ENCODE results near the gene LPP.

Gene LPP

DNA sequence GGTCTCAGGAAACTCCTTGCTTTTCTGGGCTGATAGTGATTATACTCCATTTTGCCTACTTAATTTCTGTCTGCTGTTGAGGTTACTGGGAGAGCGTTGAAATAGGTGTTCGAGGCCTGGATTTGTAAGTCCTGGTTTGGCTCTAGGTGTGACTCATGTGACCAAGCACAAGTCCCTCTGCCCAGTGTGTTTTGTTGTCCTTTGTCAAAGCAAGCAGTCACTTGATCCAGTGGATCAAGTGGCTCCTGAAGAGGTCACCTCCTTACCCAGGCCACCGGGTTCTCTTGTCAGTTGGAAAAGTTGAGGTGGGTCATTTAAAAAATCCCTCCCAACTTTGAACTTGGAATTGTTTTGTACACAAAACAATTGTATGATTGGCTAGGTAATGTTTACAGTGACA, 70.0 kb downstream of the LPP start:
- DNase-seq = no peak

DNA sequence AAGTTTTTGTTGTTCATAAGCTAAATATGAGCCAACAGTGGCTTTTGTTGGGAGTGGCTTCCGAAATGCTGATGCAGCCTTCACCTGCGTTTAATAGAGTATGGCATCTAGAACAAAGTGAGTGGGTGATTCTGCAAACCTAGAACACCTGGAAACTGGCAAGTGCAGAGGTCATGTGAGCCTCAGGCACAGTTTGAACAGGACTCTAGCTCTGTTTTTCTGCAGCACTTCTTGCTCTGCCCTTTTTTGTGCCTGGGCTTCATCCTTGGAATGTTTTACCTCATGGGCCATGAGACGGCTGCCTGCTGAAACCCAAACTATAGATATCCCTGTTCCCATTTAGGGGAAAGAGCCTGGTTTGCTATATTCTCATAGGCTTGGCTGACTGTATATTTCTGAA, 73.5 kb downstream of the LPP start:
- no peak for DNase-seq

DNA sequence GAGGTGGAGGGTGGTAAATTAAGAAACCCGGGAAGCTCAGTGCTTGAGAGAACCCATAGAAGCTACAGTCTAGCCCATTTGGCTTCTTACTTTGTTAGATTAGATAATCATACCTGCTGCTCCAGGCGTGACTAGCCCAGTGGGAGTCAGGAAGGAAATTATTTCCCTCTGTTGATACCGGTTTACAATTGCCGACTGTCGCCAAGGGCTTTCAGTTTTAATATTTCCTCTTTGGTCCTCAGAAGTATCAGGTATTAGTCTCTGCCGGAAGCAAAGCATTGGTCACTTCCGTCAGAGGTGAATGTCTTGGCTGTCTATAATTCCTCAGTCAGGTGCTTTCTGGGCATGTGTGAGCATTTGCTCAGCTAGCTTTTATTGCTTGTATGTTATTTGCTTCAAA, 75.2 kb downstream of the LPP start:
- no peak for DNase-seq

DNA sequence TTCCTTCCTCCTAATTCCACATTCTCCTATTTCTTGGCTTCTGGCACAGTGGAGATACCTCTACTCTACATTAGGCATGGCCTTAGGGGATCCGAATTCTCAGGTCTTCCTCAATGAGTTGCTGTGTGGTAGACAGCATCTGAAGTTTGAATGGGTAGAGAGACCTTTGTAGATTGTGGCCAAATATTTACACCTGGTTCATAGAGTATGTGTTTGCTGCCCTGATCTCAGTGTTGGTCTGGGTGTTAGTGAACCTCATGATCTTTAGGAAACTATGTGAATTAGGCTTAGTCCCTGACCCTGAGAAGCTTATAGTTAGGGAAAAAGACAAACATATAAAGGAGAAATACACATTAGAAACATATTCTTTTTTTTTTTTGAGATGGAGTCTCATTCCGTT, 75.8 kb downstream of the LPP start:
- DNase-seq = no peak

DNA sequence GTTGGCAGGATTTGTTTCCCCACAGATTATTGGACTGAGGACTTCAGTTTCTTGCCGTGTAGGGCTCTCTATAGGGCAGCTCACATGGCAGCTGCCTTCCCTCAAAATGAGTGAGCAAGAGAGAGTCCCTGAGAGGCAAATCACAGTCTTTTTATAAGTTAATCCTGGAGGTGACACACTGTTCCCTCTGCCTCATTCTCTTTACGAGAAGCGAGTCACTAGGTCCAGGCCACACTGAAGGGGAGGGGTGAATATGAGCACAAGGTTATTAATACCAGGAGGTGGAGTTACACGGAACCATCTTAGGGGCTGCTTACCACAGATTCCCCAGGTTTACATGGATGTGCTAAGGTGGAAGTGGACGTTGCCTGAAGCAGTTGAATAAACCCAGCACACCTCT, 77.0 kb downstream of the LPP start:
- DNase-seq = peak; percentile 84

DNA sequence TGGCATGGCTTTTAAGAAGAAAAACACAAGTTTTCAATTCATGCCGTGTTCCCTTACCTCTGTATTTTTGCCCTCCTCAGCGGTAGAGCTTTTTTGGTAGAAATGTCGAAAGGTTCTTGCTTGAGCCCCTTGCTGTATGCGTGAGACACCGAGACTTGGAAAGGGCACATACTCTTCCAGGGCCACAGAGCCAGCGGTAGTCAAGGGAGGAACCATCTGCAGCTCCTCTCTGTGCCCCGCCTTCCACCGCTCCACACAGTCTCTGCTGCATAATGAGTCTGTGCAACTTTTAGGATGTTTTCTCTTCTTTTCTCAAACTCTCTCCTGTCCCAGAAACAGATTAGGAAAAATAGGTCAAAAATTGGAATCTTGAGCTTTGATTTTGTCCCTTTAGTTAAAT, 77.5 kb downstream of the LPP start:
- DNase-seq = no peak

DNA sequence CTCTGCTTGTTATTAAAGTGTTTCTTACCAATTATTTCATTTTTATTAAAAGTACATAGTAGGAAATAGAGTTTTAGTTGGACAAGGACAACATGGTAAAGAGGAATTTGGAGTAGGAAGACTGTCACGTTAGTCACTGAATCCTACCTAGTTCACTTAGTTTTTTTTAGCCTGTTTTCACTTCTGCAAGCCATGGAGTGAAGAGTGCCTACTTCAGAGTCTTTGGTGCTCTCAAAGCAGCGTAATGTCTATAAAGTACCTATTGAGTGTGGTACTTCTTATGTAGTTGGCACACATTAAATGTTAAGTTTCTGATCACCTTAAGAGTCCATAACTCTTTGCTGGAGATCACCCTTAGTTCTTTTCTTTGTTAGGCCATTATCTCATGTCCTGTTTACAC, 78.7 kb downstream of the LPP start:
- peak; percentile 58 for DNase-seq

DNA sequence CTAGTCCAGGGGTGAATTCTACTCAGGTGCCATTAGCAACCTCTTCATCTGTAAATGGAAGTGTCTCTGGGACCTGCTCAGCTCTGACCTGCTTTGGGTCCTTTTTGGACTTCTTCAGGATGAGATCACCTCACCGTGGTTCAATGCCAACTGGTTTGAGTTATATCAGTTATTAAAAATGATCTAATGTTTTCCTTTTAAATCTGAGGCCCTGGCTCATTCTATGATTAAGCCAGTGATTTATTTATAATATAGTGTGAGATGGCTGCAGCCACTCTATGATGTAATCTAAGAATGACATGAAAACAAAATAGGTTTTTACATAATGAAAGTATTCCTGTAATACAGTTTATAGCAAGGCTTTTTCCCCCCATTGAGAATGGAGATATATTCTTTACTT, 79.4 kb downstream of the LPP start:
- peak; percentile 85 for DNase-seq

DNA sequence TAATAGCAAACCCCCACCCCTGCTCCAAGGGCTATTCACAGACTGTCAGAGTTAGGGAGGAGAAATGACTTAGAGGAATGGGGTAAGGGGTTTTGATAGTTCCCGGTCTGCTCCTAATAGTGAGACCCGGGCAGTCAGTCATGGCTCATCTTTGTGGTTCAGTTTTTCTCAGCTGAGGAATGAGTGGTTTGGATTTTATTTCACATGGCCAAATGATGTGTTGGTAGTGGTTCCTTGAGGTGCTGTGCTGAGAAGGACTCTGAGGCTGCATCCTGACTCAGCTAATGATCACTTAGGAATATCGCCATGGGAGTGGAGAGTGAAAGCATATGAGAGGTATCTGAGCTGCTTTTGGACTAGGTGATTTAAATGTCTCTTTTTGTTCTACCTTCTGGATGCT, 80.2 kb downstream of the LPP start:
- DNase-seq = peak; percentile 75

DNA sequence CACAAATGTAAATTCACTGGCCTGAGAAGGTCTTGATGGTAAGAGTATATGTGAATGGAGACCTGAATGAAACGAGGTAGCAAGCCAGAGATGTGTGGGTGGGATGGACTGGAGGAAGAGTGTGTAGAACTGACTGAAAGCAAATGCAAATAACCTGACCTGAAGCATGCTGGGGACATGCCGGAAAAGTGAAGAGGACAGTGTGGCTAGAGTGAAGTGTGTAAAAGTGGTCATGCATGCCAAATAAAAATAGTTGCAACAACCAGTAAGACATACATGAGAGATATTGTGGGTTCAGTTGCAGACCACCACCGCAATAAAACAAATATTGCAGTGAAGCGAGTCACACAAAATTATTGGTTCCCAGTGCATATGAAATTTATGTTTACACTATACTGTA, 82.3 kb downstream of the LPP start:
- peak; percentile 53 for DNase-seq

DNA sequence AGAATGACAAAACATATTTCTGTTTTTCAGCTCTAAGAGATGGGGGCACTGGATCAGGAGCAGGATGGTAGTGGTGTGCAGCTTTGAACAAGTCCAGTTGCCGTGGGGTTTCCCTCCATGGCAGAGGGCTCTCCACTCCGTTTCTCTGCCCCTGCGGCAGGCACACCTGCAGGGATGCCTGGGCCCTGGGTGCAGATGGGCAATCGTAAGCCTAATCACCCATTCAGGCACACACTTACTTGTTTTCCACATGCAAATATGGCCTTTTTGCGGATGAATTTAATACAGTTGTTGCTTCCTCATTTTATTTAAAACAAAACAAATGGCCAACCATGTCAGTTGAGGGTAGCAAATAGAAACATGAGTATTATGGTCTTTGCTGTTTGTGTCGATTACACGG, 85.1 kb downstream of the LPP start:
- DNase-seq = no peak

DNA sequence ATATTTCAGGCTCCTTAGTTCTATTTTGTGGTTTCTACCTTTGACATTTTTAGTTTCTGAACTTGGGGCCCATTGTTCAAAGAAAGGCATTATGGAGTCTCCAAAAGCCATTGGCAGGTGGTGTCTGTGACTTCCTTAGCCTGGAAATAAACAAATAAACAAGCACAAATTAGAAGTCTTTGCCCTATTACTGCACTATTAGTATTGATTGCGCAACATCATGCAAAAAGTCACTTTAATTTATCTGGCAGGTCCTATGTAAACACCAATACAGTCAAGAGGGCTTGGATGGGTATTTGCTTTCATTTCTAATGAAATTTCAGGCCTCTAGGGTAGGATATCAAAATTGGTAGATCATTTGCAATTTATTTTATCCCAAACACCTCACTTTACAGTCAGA, 85.6 kb downstream of the LPP start:
- DNase-seq = no peak

DNA sequence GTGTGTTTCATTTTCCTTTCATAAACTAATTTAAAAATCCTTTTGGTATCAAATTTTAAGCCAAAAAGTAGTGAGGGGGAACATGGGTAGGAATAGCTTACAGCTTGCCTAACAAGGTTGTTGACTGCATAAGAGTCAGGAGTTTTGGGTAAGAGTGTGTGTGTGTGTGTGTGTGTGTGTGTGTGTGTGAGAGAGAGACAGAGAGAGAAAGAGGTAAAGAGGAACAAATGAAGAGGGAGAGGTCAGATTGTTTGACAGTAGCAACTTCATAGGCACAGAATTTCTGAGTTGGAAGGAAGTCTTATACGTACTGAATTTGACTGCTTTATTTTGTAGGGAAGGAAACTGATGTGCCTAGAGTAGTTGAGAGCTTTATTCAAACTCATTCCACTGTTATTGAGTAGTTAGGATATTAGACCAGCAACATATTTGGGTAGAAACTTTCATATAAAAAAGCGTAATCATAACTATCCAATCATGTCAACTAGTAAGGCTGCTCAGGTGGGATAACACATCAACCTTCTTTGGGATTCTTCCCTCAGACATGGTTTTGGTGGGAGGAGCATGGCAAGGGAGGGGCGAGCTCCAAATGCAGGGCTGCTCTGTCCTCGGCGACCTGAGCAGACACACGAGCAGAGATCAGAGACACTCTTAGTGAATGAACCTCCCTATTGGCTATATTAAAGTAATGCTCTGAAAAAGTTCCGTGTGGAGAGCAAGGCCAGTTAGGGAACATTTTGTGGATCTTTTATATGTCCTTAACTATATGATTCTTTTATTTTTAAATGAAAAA, 86.4 kb downstream of the LPP start:
- DNase-seq = no peak

DNA sequence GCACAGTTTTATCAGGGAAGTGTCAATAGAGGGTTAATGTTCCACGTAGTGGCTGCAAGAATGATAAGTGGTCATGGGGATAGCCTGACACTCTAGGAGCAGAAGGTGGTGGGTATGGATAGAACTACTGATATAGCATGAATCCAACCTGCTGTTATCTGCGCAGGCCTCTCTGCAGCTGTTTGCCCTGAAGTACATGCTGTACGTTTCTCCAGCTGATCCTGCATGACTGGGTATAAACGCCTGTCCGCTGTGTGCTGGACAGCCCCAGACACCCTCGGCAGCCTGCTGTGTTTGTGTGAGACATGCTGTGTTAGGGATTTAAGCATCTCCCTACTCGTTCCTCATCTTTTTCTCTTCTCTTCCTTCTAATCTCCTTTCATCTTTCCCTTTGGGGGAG, 87.1 kb downstream of the LPP start:
- no peak for DNase-seq

DNA sequence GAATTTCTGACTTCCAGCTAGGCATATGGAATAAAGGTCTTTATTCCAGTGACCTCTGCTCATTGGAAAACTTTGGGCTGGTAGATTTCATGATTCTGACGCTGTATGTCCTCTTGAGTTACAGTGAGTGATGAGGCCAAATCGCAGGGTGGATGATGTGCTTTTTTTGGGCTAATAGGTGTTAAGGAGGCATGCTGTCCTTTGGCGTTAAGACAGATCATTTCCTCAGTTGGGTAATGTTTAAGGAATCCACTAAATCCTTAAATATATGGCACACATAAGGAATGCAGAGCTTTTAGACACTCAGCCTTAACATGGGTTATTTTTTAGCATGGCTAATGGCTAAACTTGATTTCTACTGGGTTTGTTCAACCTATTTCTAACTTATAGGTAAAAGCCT, 87.9 kb downstream of the LPP start:
- DNase-seq = peak; percentile 69

DNA sequence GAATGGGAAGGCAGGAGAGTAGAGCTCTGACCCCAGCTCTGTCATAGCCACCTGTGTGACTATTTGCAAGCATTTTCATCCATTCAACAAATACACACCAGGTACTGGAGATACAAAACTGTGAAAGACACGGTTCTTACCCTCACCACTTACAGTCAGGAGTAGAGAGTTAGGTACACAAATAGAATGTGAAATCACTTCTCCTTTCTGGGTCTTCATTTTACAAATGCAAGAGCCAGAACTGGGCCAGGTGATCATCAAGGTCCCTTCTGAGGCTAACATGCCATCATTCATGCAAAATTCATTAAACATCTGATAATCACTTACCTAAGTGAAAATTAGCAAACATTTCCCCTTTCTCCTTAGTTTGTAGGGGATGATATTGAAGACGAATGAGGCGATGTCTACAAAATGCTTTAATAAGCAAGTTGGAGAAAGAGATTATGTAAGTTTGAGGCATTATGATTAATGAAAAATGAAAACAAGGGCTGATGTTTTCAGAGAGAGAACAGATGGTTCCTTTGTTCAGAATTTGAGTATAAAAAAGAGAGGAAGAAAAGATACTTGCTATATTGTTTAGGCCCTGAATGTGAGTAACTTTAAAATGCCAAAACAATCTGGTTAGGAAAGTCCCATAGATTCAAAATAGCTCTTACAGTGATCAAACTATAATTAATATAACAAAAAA, 88.6 kb downstream of the LPP start:
- no peak for DNase-seq

DNA sequence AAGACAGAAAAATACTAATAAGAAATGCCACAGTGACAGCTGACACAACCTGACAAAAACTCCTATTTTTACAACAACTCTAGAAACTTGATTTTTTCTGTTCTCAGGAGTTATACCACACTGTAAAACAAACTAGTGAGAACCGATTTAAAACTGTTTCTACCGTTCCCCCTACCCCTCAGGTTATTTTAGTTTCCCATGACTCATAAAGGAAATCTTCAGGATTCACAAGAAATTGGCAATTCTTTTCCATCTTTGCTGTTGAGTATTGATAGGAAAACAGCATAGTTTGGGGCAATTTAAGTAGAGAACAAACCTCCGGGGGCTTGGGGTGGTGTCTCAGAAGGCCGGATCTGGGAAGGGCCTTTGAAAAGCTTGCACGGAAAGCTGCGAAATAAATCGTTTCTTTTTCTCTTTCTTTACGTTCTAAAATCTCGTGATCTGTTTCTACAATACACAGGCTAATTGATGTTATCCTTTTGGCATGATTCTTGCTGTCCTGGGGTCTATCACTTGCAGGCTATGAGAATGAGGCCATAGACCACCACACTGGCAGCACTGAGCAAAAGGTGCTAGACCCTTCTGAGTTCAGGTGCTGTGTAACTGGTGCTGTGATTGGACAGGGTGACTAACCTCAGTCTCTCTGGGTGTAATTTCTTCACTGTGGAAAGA, 89.3 kb downstream of the LPP start:
- peak; percentile 47 for DNase-seq

DNA sequence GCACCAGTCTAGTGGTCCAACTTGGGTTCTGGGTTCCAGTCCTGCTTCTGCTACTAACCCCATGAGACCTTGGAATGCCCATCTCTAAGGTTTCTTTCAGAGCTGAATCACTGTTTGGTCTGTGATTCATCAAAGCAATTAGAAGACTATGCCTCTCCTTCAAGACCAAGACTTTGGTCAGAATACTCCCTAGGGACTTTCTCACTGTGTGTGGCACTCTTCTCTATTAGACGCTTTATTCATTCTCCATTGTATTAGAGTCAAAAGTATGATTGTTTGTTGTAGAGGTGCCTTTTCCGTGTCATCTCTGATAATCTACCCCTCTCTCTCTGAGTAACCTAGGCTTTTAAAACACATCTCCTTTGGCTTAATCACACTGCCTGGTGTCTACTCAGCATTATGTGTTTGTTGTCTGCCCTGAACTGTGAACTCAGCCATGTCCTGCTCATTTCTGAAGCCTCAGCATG, 90.5 kb downstream of the LPP start:
- DNase-seq = peak; percentile 98

DNA sequence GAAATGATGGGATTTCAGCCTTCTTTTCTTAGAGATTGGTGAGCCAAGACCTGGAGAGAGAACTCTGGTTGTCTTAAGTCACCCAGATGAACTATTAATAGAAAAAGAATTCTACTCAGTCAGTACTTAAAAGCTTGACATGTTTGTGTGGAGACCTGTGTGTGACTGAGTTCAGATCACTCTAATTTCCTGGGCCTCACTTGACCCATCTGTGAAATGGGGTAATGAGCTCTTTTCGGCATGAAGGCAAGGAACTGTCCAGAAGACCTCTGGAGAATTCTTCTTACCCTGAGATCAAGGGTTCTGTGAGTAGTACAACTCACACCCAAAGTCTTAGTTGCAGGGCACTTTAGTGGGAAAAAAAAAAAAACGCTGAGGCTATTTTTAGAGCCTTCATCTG, 92.9 kb downstream of the LPP start:
- DNase-seq = no peak

DNA sequence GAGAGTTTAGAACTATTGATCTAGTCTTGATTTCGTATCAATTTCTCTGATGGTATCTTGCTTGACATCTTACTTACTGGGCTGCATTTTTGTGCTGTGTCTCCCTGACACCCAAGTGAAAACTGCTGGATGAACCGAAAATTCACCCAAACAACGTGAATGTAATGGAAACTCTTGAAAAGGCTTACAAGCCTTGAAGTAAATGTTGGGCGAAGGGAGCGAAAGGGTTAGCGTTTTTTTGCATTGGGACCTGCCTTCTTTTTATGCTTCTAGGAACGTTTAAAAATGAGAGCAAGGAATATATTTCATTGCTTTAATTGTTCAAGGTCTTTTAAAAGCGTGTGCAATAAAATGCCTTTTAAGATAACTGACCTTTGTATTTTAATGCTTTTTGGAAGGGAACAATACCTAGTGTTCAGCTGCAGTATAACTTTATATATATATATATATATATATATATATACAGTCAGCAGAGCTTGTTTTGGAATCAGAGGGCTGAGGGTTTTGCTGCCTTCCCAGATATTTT, 94.1 kb downstream of the LPP start:
- no peak for DNase-seq

DNA sequence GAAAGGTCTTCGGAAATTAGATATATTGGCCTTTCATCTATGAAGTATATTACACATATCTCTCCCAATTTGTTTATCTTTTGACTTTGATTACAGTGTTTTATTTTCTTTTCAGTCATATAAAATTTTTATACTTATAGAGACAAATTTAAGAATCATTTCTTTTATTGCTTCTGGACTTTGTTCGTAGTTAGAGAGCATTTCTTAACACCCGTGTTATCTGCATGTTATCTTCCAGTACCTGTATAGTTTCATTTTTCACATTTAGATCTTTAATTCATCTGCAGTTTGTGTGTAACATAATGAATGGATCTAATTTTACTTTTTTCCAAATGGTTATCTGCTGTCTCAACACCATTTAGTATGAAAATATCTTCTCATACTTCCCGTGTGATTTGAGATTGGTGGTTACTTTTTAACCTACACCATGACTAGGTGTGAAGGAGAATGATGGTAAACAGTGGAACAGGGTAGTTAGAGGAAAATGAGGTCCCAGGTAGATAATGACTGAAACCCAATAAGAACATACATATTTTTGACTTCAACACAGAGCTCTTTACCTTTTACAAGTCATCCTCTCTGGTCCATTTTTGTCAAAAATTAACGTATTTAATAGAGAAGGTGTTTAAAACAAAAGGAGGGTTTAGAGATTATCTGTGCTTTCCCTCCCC, 99.3 kb downstream of the LPP start:
- no peak for DNase-seq

DNA sequence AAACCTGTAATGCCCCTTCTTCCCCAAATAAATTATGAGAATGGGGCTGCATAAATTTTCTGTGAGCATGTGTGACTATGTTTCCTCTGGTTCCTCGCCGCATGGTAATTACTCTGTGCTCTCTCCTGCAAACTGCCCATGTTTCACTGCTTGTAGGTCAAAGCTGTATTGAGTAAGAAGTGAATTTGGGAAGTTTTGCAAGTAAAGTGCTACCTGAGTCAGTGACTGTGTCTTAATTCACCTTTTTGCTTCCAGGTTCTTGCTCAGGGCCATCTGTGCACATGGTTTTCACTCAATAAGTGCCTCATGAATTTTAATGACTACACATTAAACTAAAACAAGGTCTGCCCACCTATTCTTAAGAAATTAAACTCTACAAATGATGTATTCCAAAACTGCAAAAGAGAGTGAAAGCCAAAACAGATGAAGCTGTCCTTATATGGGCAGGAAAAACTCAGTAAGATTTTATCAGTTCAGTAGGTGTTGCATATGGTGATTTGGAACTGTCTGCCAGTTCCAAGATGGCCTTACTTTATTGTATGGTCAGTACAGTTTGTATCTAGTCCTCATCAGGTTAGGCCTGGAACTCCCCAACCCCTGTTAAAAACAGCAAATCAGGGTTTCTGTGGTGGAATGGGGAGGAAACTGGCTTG, 100.0 kb downstream of the LPP start:
- no peak for DNase-seq

All from fibroblast of skin of back (primary cell).